ENCODE measurements around the gene TRUB2. TPM values are rescaled to one million over a fixed set of nuclear protein-coding genes. Genes with fewer than 3 reads are reported as not detected.

Gene TRUB2
- total and polyA plus RNA-seq, 2 donors (not counting 1 experiment from before 2014, with no cell fraction given): 7.6 to 21.5 TPM

DNA sequence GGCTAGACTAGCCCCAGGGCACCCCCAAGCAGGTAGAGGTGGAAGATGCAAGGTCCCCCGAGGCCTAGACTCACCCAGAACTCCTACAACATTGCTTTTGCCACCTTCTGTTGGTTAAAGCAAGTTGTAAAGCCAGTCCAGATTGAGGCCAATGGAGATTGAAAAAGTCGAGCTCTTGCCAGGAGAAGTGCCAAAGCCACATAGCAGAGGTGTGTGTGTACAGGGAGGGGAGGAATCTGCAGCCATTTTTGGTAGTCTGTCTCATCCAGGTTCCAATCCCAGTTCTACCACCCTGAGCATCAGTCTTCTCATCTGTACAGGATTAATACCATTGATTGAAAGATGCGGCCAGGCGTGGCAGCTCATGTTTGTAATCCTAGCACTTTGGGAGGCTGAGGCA, 36.6 kb upstream of the TRUB2 start:
- peaks cover 0 to 9% of the 10 kb centered on the region in 2 donors for H3K4me1 ChIP-seq (ENCODE audit: control insufficient read depth in 2 of 2, insufficient read depth in 2 of 2, low read length in 2 of 2)
- CTCF ChIA-PET: no interaction called here
- no peak overlapping the region for H3K27ac Mint-ChIP-seq

DNA sequence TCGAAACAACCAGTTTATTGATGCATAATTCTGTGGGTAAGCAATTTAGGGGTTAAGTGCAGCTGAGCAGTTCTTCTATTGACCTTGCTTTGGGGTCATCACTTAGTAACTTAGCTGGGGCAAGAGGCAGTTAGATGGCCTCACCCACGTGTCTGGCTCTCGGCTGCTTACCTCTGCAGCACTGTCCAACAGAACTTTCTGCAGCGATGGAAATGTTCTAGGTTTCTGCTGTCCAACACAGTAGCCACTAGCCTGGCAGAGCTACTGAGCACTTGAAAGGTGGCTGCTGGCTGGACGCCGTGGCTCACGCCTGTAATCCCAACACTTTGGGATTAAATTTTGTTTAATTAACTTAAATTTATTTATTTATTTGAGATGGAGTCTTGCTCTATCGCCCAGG, 35.8 kb upstream of the TRUB2 start:
- no peaks in the 10 kb centered on the region for H3K79me2 ChIP-seq (ENCODE audit: control insufficient read depth, insufficient read depth, low read length)
- TF ChIP-seq CTCF (IDR thresholded peaks at IDR 0.05): no peak
- no peak for TF ChIP-seq EZH2 (IDR thresholded peaks at IDR 0.05; ENCODE audit: borderline replicate concordance, insufficient read depth, low read depth, low read length, poor library complexity, severe bottlenecking)
- ChIA-PET POLR2A (no interaction called here), CTCF (interaction anchor here (1.2 kb wide), 1 partner anchor 17 kb away, joined by 3 read pairs; no protein-coding TSS in a partner anchor)
- H4K20me1 ChIP-seq (ENCODE audit: control insufficient read depth, insufficient read depth, low read length, poor library complexity, severe bottlenecking): no peaks in the 10 kb centered on the region
- no peak overlapping the region for H3K4me2 ChIP-seq (replicated peaks; ENCODE audit: low read depth, low read length, poor library complexity, severe bottlenecking)
- Mint-ChIP-seq H3K9me3 (ENCODE audit: insufficient read depth) (no peaks in the 10 kb centered on the region), H3K4me3 (no peak overlapping the region), H3K27ac (no peak overlapping the region), H3K27me3 (no peaks in the 10 kb centered on the region), H3K4me1 (peaks cover 4% of the 10 kb centered on the region)
- DNase-seq (no peak), ATAC-seq (ENCODE audit: low read depth) (no peak)
- H2AFZ ChIP-seq (ENCODE audit: insufficient read depth, low read depth, low read length, poor library complexity, severe bottlenecking): no peak overlapping the region
- no peaks in the 10 kb centered on the region for H3K9me3 ChIP-seq (ENCODE audit: control extremely low read depth in 1 of 3, control insufficient read depth in 2 of 3, insufficient read depth in 1 of 3, low read length in 2 of 3)
- peaks cover 0 to 11% of the 10 kb centered on the region in 2 experiments for H3K36me3 ChIP-seq (replicated peaks in 1 of 2; ENCODE audit: control extremely low read depth in 1 of 2, control insufficient read depth in 1 of 2, extremely low read depth in 1 of 2, insufficient read depth in 2 of 2, low read length in 1 of 2)
- intact Hi-C loops (cut with micrococcal nuclease): no loop called here
- no peaks in the 10 kb centered on the region for H3K27me3 ChIP-seq (replicated peaks in 1 of 4; ENCODE audit: control extremely low read depth in 1 of 4, control insufficient read depth in 3 of 4, insufficient read depth in 4 of 4, low read length in 3 of 4)
- H3K4me1 ChIP-seq (ENCODE audit: control insufficient read depth in 2 of 2, insufficient read depth in 2 of 2, low read length in 2 of 2): peaks cover 0 to 9% of the 10 kb centered on the region in 2 donors
- H3K4me3 ChIP-seq (ENCODE audit: control extremely low read depth in 1 of 5, extremely low read depth in 1 of 5, insufficient read depth in 1 of 5, low read depth in 2 of 5, low read length in 4 of 5): no peak overlapping the region
- no peak overlapping the region for H3K27ac ChIP-seq (ENCODE audit: low read length in 2 of 2)
- 95% methylated on average over 4 of the region's 8 CpGs for WGBS (ENCODE audit: insufficient coverage)
- no peak overlapping the region for H3K9ac ChIP-seq (ENCODE audit: low read length)

More for the DNA sequence above, 36.6 kb upstream of the TRUB2 start:
- Histone ChIP-seq H4K20me1 (ENCODE audit: control insufficient read depth, insufficient read depth, low read length, poor library complexity, severe bottlenecking) (no peaks in the 10 kb centered on the region), H3K27me3 (replicated peaks in 1 of 4; ENCODE audit: control extremely low read depth in 1 of 4, control insufficient read depth in 3 of 4, insufficient read depth in 4 of 4, low read length in 3 of 4) (no peaks in the 10 kb centered on the region), H3K27ac (ENCODE audit: low read length in 2 of 2) (no peak overlapping the region), H3K79me2 (ENCODE audit: control insufficient read depth, insufficient read depth, low read length) (no peaks in the 10 kb centered on the region), H2AFZ (ENCODE audit: insufficient read depth, low read depth, low read length, poor library complexity, severe bottlenecking) (no peak overlapping the region), H3K9ac (ENCODE audit: low read length) (no peak overlapping the region), H3K9me3 (ENCODE audit: control extremely low read depth in 1 of 3, control insufficient read depth in 2 of 3, insufficient read depth in 1 of 3, low read length in 2 of 3) (no peaks in the 10 kb centered on the region), H3K4me3 (ENCODE audit: control extremely low read depth in 1 of 5, extremely low read depth in 1 of 5, insufficient read depth in 1 of 5, low read depth in 2 of 5, low read length in 4 of 5) (no peak overlapping the region), H3K4me2 (replicated peaks; ENCODE audit: low read depth, low read length, poor library complexity, severe bottlenecking) (no peak overlapping the region), H3K36me3 (replicated peaks in 1 of 2; ENCODE audit: control extremely low read depth in 1 of 2, control insufficient read depth in 1 of 2, extremely low read depth in 1 of 2, insufficient read depth in 2 of 2, low read length in 1 of 2) (peaks cover 0 to 11% of the 10 kb centered on the region in 2 experiments)
- H3K4me3 Mint-ChIP-seq: no peak overlapping the region
- no peak for DNase-seq
- POLR2A ChIA-PET: no interaction called here
- WGBS (ENCODE audit: insufficient coverage): 100% methylated on average over 3 of the region's 4 CpGs
- H3K27me3 Mint-ChIP-seq: no peaks in the 10 kb centered on the region
- TF ChIP-seq CTCF (IDR thresholded peaks at IDR 0.05) (no peak), EZH2 (IDR thresholded peaks at IDR 0.05; ENCODE audit: borderline replicate concordance, insufficient read depth, low read depth, low read length, poor library complexity, severe bottlenecking) (no peak)
- peaks cover 4% of the 10 kb centered on the region for H3K4me1 Mint-ChIP-seq
- intact Hi-C loops (cut with micrococcal nuclease): no loop called here
- H3K9me3 Mint-ChIP-seq (ENCODE audit: insufficient read depth): no peaks in the 10 kb centered on the region
- no peak for ATAC-seq (ENCODE audit: low read depth)

Data from B cell (primary cell).